Endothelial cell (in vitro differentiated cells): Measurements from ENCODE around the gene PXYLP1. TPM values are rescaled to one million over a fixed set of nuclear protein-coding genes. Genes with fewer than 3 reads are reported as not detected.
A peak's percentile ranks its signal among the peaks of the same experiment; 100 is the strongest.

ENCODE experiments used
- DNase-seq: peaks from one replicate; pipeline ENCODE4 v3.0.0; 2021; ENCODE audit warnings: low spot score
- H3K27ac Mint-ChIP-seq: one replicate; pipeline ENCODE4 v1.8.0; 2021; ENCODE audit warnings: mixed read lengths, inconsistent platforms; ENCODE audit not compliant: unreplicated experiment
- H3K27me3 Mint-ChIP-seq: one replicate; pipeline ENCODE4 v1.8.0; 2021; ENCODE audit warnings: mild to moderate bottlenecking, moderate library complexity, mixed read lengths, inconsistent platforms; ENCODE audit not compliant: unreplicated experiment
- H3K36me3 Mint-ChIP-seq: one replicate; pipeline ENCODE4 v1.8.0; 2021; ENCODE audit warnings: mild to moderate bottlenecking, low read depth, mixed read lengths, inconsistent platforms; ENCODE audit not compliant: unreplicated experiment
- H3K4me1 Mint-ChIP-seq: one replicate; pipeline ENCODE4 v1.8.0; 2021; ENCODE audit warnings: mild to moderate bottlenecking, mixed read lengths, inconsistent platforms; ENCODE audit not compliant: unreplicated experiment
- H3K4me3 Mint-ChIP-seq: one replicate; pipeline ENCODE4 v1.8.0; 2021; ENCODE audit warnings: mild to moderate bottlenecking, mixed read lengths, inconsistent platforms; ENCODE audit not compliant: unreplicated experiment
- H3K9me3 Mint-ChIP-seq: one replicate; pipeline ENCODE4 v1.8.0; 2021; ENCODE audit warnings: mixed read lengths, inconsistent platforms; ENCODE audit not compliant: unreplicated experiment
- CTCF ChIP-seq: fragments of 200-600 bp; sonication (generic); IDR thresholded peaks from one replicate; pipeline ENCODE4 v1.5.0; 2021; ENCODE audit warnings: antibody characterized with exemption; ENCODE audit not compliant: unreplicated experiment
- total RNA-seq: library from RNA; stranded (reverse); fragmentation: NEBNext Ultra II Directional; extraction: Animal tissue kit (Norgen Biotek cat#: 25700); gene quantifications from one replicate; pipeline ENCODE4 v1.2.1, GENCODE V29; 2021; ENCODE audit not compliant: unreplicated experiment

PXYLP1 gene
- total RNA-seq, 1 donor from 2014 or later: 4.4 TPM

- H3K9me3 Mint-ChIP-seq: no peaks in the 10 kb centered on the region
- DNase-seq: no peak
- H3K36me3 Mint-ChIP-seq: no peaks in the 10 kb centered on the region
- H3K4me3 Mint-ChIP-seq: no peak overlapping the region
- H3K27ac Mint-ChIP-seq: no peak overlapping the region
- no peak for TF ChIP-seq CTCF
- peaks cover 6% of the 10 kb centered on the region for H3K27me3 Mint-ChIP-seq
- H3K4me1 Mint-ChIP-seq: peaks cover 8% of the 10 kb centered on the region
These were observed 73.8 kb downstream of the PXYLP1 start for GRCh38 chr3:141305436-141305835.

GRCh38 chr3:141306276-141306675, 74.7 kb downstream of the PXYLP1 start:
- no peak for DNase-seq
- H3K4me1 Mint-ChIP-seq: peaks cover 14% of the 10 kb centered on the region
- H3K36me3 Mint-ChIP-seq: no peaks in the 10 kb centered on the region
- no peaks in the 10 kb centered on the region for H3K9me3 Mint-ChIP-seq
- H3K27me3 Mint-ChIP-seq: peaks cover 6% of the 10 kb centered on the region
- no peak overlapping the region for H3K4me3 Mint-ChIP-seq
- no peak for TF ChIP-seq CTCF
- H3K27ac Mint-ChIP-seq: no peak overlapping the region

GRCh38 chr3:141306922-141307321, 75.3 kb downstream of the PXYLP1 start:
- H3K27me3 Mint-ChIP-seq: peaks cover 8% of the 10 kb centered on the region
- H3K4me3 Mint-ChIP-seq: no peak overlapping the region
- TF ChIP-seq CTCF: no peak
- no peak for DNase-seq
- H3K9me3 Mint-ChIP-seq: no peaks in the 10 kb centered on the region
- no peaks in the 10 kb centered on the region for H3K36me3 Mint-ChIP-seq
- H3K4me1 Mint-ChIP-seq: peaks cover 19% of the 10 kb centered on the region
- H3K27ac Mint-ChIP-seq: no peak overlapping the region

GRCh38 chr3:141307351-141308059, 75.9 kb downstream of the PXYLP1 start:
- peaks cover 12% of the 10 kb centered on the region for H3K27me3 Mint-ChIP-seq
- no peak overlapping the region for H3K27ac Mint-ChIP-seq
- no peak for TF ChIP-seq CTCF
- H3K4me1 Mint-ChIP-seq: peaks cover 25% of the 10 kb centered on the region
- H3K36me3 Mint-ChIP-seq: no peaks in the 10 kb centered on the region
- H3K9me3 Mint-ChIP-seq: no peaks in the 10 kb centered on the region
- H3K4me3 Mint-ChIP-seq: no peak overlapping the region
- DNase-seq: no peak

- Mint-ChIP-seq H3K9me3 (no peaks in the 10 kb centered on the region), H3K27me3 (peaks cover 12% of the 10 kb centered on the region), H3K4me3 (peak overlapping the region; percentile 37), H3K36me3 (no peaks in the 10 kb centered on the region), H3K4me1 (peaks cover 23% of the 10 kb centered on the region), H3K27ac (no peak overlapping the region)
- peak; percentile 41 for TF ChIP-seq CTCF
- DNase-seq: peak; percentile 75
These were observed 77.1 kb downstream of the PXYLP1 start for GRCh38 chr3:141308588-141309218.
